ENCODE results near the gene FMO4.

The FMO4 gene

GRCh38 chr1:171313835-171314320 is at the start of gene FMO4:
FMO4 (plus strand) TSS chr1:171314183; CDS start chr1:171319826, 5,643 bp downstream.
- in situ Hi-C loops (cut with MboI; ENCODE audit: low sequenced_read_pairs, unreplicated experiment) = no loop called here
- TF ChIP-seq CTCF (IDR thresholded peaks at IDR 0.05; ENCODE audit: borderline replicate concordance, control extremely low read depth, extremely low read depth, insufficient read depth, missing control alignments) = peak; percentile 67
- DNase-seq (ENCODE audit: low spot score) = peak; percentile 73

GRCh38 chr1:171265686-171266085 is 48.3 kb upstream of the FMO4 start:
- DNase-seq (ENCODE audit: low spot score) = no peak
- in situ Hi-C loops (cut with MboI; ENCODE audit: low sequenced_read_pairs, unreplicated experiment) = no loop called here
- no peak for TF ChIP-seq CTCF (IDR thresholded peaks at IDR 0.05; ENCODE audit: borderline replicate concordance, control extremely low read depth, extremely low read depth, insufficient read depth, missing control alignments)

- no peak for TF ChIP-seq CTCF (IDR thresholded peaks at IDR 0.05; ENCODE audit: borderline replicate concordance, control extremely low read depth, extremely low read depth, insufficient read depth, missing control alignments)
- in situ Hi-C loops (cut with MboI; ENCODE audit: low sequenced_read_pairs, unreplicated experiment) = no loop called here
- DNase-seq (ENCODE audit: low spot score) = no peak
Measured at GRCh38 chr1:171266930-171267329, 47.1 kb upstream of the FMO4 start.

GRCh38 chr1:171267391-171267790 is 46.6 kb upstream of the FMO4 start:
- in situ Hi-C loops (cut with MboI; ENCODE audit: low sequenced_read_pairs, unreplicated experiment) = no loop called here
- TF ChIP-seq CTCF (IDR thresholded peaks at IDR 0.05; ENCODE audit: borderline replicate concordance, control extremely low read depth, extremely low read depth, insufficient read depth, missing control alignments) = no peak
- DNase-seq (ENCODE audit: low spot score) = no peak

- no peak for DNase-seq (ENCODE audit: low spot score)
- in situ Hi-C loops (cut with MboI; ENCODE audit: low sequenced_read_pairs, unreplicated experiment) = no loop called here
- TF ChIP-seq CTCF (IDR thresholded peaks at IDR 0.05; ENCODE audit: borderline replicate concordance, control extremely low read depth, extremely low read depth, insufficient read depth, missing control alignments) = no peak
Measured at GRCh38 chr1:171270806-171271205, 43.2 kb upstream of the FMO4 start.

GRCh38 chr1:171277534-171277933 is 36.4 kb upstream of the FMO4 start:
- in situ Hi-C loops (cut with MboI; ENCODE audit: low sequenced_read_pairs, unreplicated experiment) = no loop called here
- TF ChIP-seq CTCF (IDR thresholded peaks at IDR 0.05; ENCODE audit: borderline replicate concordance, control extremely low read depth, extremely low read depth, insufficient read depth, missing control alignments) = no peak
- no peak for DNase-seq (ENCODE audit: low spot score)

- in situ Hi-C loops (cut with MboI; ENCODE audit: low sequenced_read_pairs, unreplicated experiment) = no loop called here
- no peak for DNase-seq (ENCODE audit: low spot score)
- no peak for TF ChIP-seq CTCF (IDR thresholded peaks at IDR 0.05; ENCODE audit: borderline replicate concordance, control extremely low read depth, extremely low read depth, insufficient read depth, missing control alignments)
Measured at GRCh38 chr1:171279234-171279633, 34.7 kb upstream of the FMO4 start.

Measured in GM13976 (cell line).